SK-N-SH (cell line): ENCODE measurements around the gene MRPL55. TPM values are rescaled to one million over a fixed set of nuclear protein-coding genes. Genes with fewer than 3 reads are reported as not detected.

Experiments used
- CTCF ChIA-PET: fragments of 300-600, 350-600 bp; formaldehyde crosslinking; extraction: SDS; loops from one replicate; lab custom pipeline; 2021; lab: Yijun Ruan, JAX
- POLR2A ChIA-PET: fragments of 350-600 bp; sonication (Branson Sonifier 250); formaldehyde crosslinking; extraction: SDS; loops from one replicate; lab custom pipeline; 2020; ENCODE audit warnings: antibody characterized with exemption, inconsistent platforms; lab: Yijun Ruan, JAX
- DNase-seq: peaks from one replicate; pipeline ENCODE4 v3.0.0; 2012
- H2AFZ ChIP-seq: fragments of 200-600 bp; sonication (generic); 2 replicates; pipeline ENCODE4 v1.8.1; 2016; ENCODE audit warnings: antibody characterized with exemption, mild to moderate bottlenecking, low read depth
- H3F3A ChIP-seq: fragments of 200-600 bp; sonication (generic); replicated peaks from 2 replicates; pipeline ENCODE3; 2016; ENCODE audit warnings: antibody characterized with exemption, mild to moderate bottlenecking; ENCODE audit not compliant: insufficient read depth
- H3K27ac ChIP-seq, 2 experiments: fragments of 200-500 bp in 1 of 2; fragments of 200-600 bp in 1 of 2; sonication (Bioruptor generic) in 1 of 2; sonication (generic), shearing (Covaris generic) in 1 of 2; 2 replicates each; pipeline versions ENCODE4 v1.5.1 to v1.6.1; 2014 to 2016; ENCODE audit warnings: low read depth in 2 of 2, inconsistent platforms in 1 of 2, low read length in 1 of 2, mild to moderate bottlenecking in 1 of 2, mixed read lengths in 1 of 2
- H3K27me3 ChIP-seq: fragments of 200-600 bp; sonication (generic), shearing (Covaris generic); 2 replicates; pipeline ENCODE4 v1.6.1; 2016; ENCODE audit warnings: mixed run types; ENCODE audit not compliant: insufficient read depth
- H3K36me3 ChIP-seq, 2 experiments: fragments of 200-500 bp in 1 of 2; fragments of 200-600 bp in 1 of 2; sonication (Bioruptor generic) in 1 of 2; sonication (generic) in 1 of 2; replicated peaks in 1 of 2; 2 replicates each; pipeline versions ENCODE3 to v1.5.1; 2014 to 2016; ENCODE audit warnings: low read length in 1 of 2, mild to moderate bottlenecking in 1 of 2; ENCODE audit not compliant: insufficient read depth in 2 of 2, control insufficient read depth in 1 of 2
- H3K4me1 ChIP-seq, 2 experiments: fragments of 200-500 bp in 1 of 2; fragments of 200-600 bp in 1 of 2; sonication (Bioruptor generic) in 1 of 2; sonication (generic), shearing (Covaris generic) in 1 of 2; 2 replicates each; pipeline versions ENCODE4 v1.5.1 to v1.6.1; 2014 to 2016; ENCODE audit warnings: low read depth in 1 of 2, low read length in 1 of 2, mixed run types in 1 of 2; ENCODE audit not compliant: insufficient read depth in 2 of 2, control insufficient read depth in 1 of 2
- H3K4me2 ChIP-seq: fragments of 200-600 bp; sonication (generic), shearing (Covaris generic); 2 replicates; pipeline ENCODE4 v1.6.1; 2017; ENCODE audit warnings: mixed run types
- H3K4me3 ChIP-seq, 2 experiments: fragments of 200-500 bp in 1 of 2; fragments of 200-600 bp in 1 of 2; sonication (Bioruptor generic) in 1 of 2; sonication (generic), shearing (Covaris generic) in 1 of 2; 2 replicates each; pipeline versions ENCODE4 v1.5.1 to v1.8.1; 2014 to 2016; ENCODE audit warnings: low read depth in 2 of 2, inconsistent platforms in 1 of 2, low read length in 1 of 2, mild to moderate bottlenecking in 1 of 2, mixed read lengths in 1 of 2, moderate library complexity in 1 of 2
- H3K79me2 ChIP-seq: fragments of 200-600 bp; sonication (generic); 2 replicates; pipeline ENCODE4 v1.8.1; 2017; ENCODE audit warnings: mild to moderate bottlenecking; ENCODE audit not compliant: insufficient read depth
- H3K9ac ChIP-seq: fragments of 200-600 bp; sonication (generic); 2 replicates; pipeline ENCODE4 v1.6.1; 2017; ENCODE audit warnings: mixed run types
- H3K9me2 ChIP-seq: fragments of 200-600 bp; sonication (generic); 2 replicates; pipeline ENCODE4 v1.6.1; 2017; ENCODE audit warnings: mixed run types
- H3K9me3 ChIP-seq: fragments of 200-600 bp; sonication (generic); 2 replicates; pipeline ENCODE4 v1.6.1; 2017; ENCODE audit warnings: mixed run types, mild to moderate bottlenecking, moderate library complexity
- H4K20me1 ChIP-seq: fragments of 200-600 bp; sonication (generic); 2 replicates; pipeline ENCODE4 v1.6.1; 2017; ENCODE audit warnings: mild to moderate bottlenecking, mixed run types; ENCODE audit not compliant: insufficient read depth
- CHD2 ChIP-seq: fragments of 150-350 bp; IDR thresholded peaks from 2 replicates; pipeline ENCODE4 v1.6.1; 2018; ENCODE audit warnings: low read length; ENCODE audit not compliant: partially characterized antibody
- FOXJ3 ChIP-seq: sonication (generic); formaldehyde crosslinking; IDR thresholded peaks from 2 replicates; pipeline ENCODE4 v1.5.1; 2020; ENCODE audit warnings: mild to moderate bottlenecking, missing genetic modification reagents
- MEF2A ChIP-seq: IDR thresholded peaks from 2 replicates; pipeline ENCODE4 v1.4.0; 2012; ENCODE audit warnings: low read depth, borderline replicate concordance
- MXI1 ChIP-seq: IDR thresholded peaks from 2 replicates; pipeline ENCODE4 v1.6.1; 2012; ENCODE audit warnings: mild to moderate bottlenecking, low read depth, low read length, improper control_type of control experiment
- NFIC ChIP-seq: IDR thresholded peaks from 2 replicates; pipeline ENCODE4 v1.4.0; 2012; ENCODE audit warnings: borderline replicate concordance
- PBX3 ChIP-seq: IDR thresholded peaks from 2 replicates; pipeline ENCODE4; 2012
- POLR2AphosphoS5 ChIP-seq: IDR thresholded peaks from 2 replicates; pipeline ENCODE4 v1.6.1; 2012; ENCODE audit warnings: low read depth, low read length
- ZBTB33 ChIP-seq: IDR thresholded peaks from 2 replicates; pipeline ENCODE4 v1.4.0; 2012; ENCODE audit warnings: low read depth, borderline replicate concordance
- WGBS: methylation state at CpG from one replicate; pipeline ENCODE4 v1.1.6; 2017; ENCODE audit warnings: low lambda C conversion rate; 5-methylcytosine and 5-hydroxymethylcytosine counted together
- polyA plus RNA-seq, 3 experiments: library from polyadenylated mRNA; depleted of rRNA; stranded (reverse); fragments of >200 nt; gene quantifications; 2 replicates each; pipeline ENCODE4 v1.2.3, GENCODE V29; 2012
- TF ChIP-seq, protein P1 (sequence below): fragments of 150-350 bp; IDR thresholded peaks from 2 replicates; pipeline ENCODE4 v1.6.1; 2017; ENCODE audit warnings: antibody characterized with exemption, low read length, low read depth, borderline replicate concordance

MRPL55 gene
- polyA plus RNA-seq, 1 of the 3 experiments (the other 2 are of a cell fraction): 75.3 TPM

DNA sequence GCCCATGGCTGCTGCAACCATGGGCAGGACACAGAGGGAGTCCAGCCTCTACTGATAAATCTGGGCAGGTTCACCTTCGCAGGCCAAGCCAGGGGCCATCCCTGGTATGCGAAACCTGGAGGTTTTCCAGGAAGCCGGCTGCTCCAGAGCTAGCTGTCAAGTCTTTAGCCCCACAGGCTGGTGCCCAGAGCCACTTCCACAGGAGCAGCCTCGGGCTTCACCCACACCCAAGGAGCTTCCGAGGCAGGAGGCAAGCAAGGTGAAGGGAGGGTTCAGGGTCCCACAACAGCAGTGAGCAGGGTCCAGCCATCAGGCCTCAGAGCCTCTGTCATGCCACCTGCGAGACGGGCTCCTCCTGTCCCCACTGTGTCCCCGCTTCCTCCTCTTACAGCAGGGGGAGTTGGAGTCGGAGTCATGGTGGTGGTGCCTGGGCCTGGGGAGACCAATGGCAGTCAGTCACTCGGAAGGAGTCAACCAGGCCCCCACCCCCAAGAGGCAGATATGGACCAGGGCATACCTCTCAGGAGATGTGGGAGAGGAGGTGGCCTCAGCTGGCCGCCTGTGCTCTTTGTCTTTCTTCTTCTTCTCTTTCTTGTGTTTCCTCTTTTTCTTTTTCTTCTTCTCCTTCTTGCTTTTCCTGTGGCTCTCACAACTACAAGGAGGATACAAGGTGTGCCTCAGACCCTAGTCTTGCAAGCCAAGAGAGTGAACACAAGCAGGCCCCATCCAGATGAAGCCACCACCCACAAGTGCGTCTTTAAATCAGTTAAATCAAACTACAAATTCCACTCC lies 8.1 kb downstream of the MRPL55 start:
- Histone ChIP-seq H3K9me3 (no peaks in the 10 kb centered on the region), H3K27ac (peak overlapping the region in 1 of 2 experiments; percentile 11; a peak in 1 of 4 replicates), H3K4me1 (peaks cover 4 to 25% of the 10 kb centered on the region in 2 experiments; a peak in 3 of 4 replicates), H4K20me1 (peaks cover 59% of the 10 kb centered on the region), H3K9ac (no peak overlapping the region; the same call in 1 of the 2 replicates), H3F3A (peaks cover 31% of the 10 kb centered on the region), H3K27me3 (no peaks in the 10 kb centered on the region), H3K4me3 (peak overlapping the region in 1 of 2 experiments; percentile 98; a peak in 1 of 4 replicates), H3K79me2 (peaks cover 73% of the 10 kb centered on the region), H3K9me2 (no peaks in the 10 kb centered on the region), H2AFZ (no peak overlapping the region), H3K4me2 (peak overlapping the region; percentile 77), H3K36me3 (peaks cover 28 to 55% of the 10 kb centered on the region in 2 experiments)
- WGBS: 89% methylated on average over 8 of the region's 12 CpGs
- TF ChIP-seq POLR2AphosphoS5: peak; percentile 26; the same call in 1 of the 2 replicates
- no peak for TF ChIP-seq PBX3
- TF ChIP-seq MXI1: no peak
- DNase-seq: peak; percentile 11
- ChIA-PET CTCF (interaction anchor here (0.9 to 1.4 kb wide), 2 partner anchors 30 to 102 kb away, joined by 3 to 6 read pairs; no protein-coding TSS in a partner anchor), POLR2A (no interaction called here)

- Histone ChIP-seq H3F3A (peaks cover 31% of the 10 kb centered on the region), H3K27me3 (no peaks in the 10 kb centered on the region), H3K27ac (no peak overlapping the region), H3K9me2 (no peaks in the 10 kb centered on the region), H3K4me3 (no peak overlapping the region), H2AFZ (no peak overlapping the region), H3K79me2 (peaks cover 89% of the 10 kb centered on the region), H3K4me2 (no peak overlapping the region), H3K4me1 (peaks cover 4 to 18% of the 10 kb centered on the region in 2 experiments; a peak in 3 of 4 replicates), H3K36me3 (peaks cover 41 to 54% of the 10 kb centered on the region in 2 experiments), H4K20me1 (peaks cover 76% of the 10 kb centered on the region), H3K9me3 (no peaks in the 10 kb centered on the region), H3K9ac (no peak overlapping the region)
- TF ChIP-seq FOXJ3 (CRISPR knock-in tag) (no peak), MEF2A (no peak), CHD2 (no peak), NFIC (no peak), ZBTB33 (no peak)
- TF ChIP-seq, protein P1, sequence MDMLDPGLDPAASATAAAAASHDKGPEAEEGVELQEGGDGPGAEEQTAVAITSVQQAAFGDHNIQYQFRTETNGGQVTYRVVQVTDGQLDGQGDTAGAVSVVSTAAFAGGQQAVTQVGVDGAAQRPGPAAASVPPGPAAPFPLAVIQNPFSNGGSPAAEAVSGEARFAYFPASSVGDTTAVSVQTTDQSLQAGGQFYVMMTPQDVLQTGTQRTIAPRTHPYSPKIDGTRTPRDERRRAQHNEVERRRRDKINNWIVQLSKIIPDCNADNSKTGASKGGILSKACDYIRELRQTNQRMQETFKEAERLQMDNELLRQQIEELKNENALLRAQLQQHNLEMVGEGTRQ: no peak
- ChIA-PET CTCF (interaction anchor here (1.3 kb wide), 1 partner anchor 8 kb away, joined by 4 read pairs; no protein-coding TSS in a partner anchor), POLR2A (interaction anchor here (0.9 kb wide), 1 partner anchor 17 kb away, joined by 4 read pairs; no protein-coding TSS in a partner anchor)
- DNase-seq: no peak
- 100% methylated on average over 4 of the region's 4 CpGs for WGBS
Observed at GRCh38 chr1:228099331-228099732, 9.8 kb downstream of the MRPL55 start.
